HG02981 (cell line): ENCODE data around the gene UBTD2.
"Not testable (repeated sequence)": the region's sequence is repeated elsewhere in the genome, so short reads cannot be mapped to it uniquely, and the experiment has no call there.

Experiments used
- ATAC-seq: cut with Tn5 transposase; IDR thresholded peaks from one replicate; pipeline ENCODE4 v1.9.1; 2021; ENCODE audit warnings: mild to moderate bottlenecking, moderate library complexity; ENCODE audit not compliant: unreplicated experiment

The UBTD2 gene

GRCh38 chr5:172293054-172293744 is 9.6 kb upstream of the UBTD2 start:
- ATAC-seq: peak; percentile 98

GRCh38 chr5:172291837-172292236 is 8.3 kb upstream of the UBTD2 start:
- ATAC-seq: not testable (repeated sequence)

- no peak for ATAC-seq
These were observed 4.9 kb upstream of the UBTD2 start for GRCh38 chr5:172288465-172288864.

DNA sequence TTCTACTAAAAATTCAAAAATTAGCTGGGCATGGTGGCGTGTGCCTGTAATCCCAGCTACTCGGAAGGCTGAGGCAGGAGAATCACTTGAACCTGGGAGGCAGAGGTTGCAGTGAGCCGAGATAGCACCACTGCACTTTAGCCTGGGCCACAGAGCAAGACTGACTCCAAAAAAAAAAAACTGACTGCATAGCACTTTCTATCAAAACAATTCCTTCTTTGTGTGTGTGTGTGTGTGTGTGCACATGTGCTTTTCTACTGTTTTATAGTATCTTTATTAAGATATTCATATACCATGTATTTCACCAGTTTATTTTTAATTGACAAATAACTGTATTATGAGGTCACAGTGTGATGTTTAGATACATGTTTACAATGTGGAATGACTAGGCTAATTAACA is 3.6 kb upstream of the UBTD2 start:
- not testable (repeated sequence) for ATAC-seq

DNA sequence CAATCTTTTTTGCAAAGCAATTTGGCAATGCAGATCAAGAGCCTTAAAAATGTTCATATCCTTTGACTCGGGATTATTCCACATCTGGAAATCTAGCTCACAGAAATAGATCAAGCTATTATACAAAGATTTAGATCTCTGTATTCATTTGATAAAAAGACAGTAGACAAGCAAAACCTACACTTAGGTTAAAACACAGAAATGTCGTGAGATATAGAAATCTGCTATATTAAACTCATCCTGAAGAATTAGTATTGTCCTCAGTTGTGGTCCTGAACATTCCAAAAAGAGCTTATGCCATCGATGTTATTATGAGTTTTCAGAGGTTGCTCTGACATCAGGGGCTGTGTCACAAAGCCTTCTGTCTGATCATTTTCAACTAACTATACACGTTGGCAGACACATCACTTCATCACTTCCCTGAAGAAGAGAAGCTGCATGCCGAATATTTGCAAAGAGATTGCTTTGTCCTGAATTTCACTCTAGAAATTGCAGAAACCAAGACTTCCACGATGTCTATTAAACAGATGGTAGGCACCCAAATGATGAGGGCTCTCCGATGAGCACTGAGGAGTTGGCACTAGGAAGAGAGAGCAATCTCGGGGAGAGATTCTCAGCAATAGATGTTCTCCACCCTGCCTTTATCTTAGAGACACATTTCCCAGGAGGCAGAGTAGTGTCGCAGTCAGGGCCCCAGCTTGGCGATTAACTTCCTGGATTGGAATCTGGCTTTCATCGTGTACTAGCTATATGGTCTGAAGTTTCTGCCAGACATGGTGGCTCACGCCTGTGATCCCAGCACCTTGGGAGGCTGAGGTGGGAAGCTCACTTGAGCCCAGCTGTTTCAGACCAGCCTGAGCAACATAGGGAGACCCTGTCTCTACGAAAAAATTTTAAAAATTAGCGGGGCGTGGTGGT is 1.9 kb upstream of the UBTD2 start:
- ATAC-seq: no peak

GRCh38 chr5:172284611-172284980 is 1.0 kb upstream of the UBTD2 start:
- no peak for ATAC-seq

GRCh38 chr5:172283862-172284610 is 472 bp upstream of the UBTD2 start:
- peak; percentile 79 for ATAC-seq

DNA sequence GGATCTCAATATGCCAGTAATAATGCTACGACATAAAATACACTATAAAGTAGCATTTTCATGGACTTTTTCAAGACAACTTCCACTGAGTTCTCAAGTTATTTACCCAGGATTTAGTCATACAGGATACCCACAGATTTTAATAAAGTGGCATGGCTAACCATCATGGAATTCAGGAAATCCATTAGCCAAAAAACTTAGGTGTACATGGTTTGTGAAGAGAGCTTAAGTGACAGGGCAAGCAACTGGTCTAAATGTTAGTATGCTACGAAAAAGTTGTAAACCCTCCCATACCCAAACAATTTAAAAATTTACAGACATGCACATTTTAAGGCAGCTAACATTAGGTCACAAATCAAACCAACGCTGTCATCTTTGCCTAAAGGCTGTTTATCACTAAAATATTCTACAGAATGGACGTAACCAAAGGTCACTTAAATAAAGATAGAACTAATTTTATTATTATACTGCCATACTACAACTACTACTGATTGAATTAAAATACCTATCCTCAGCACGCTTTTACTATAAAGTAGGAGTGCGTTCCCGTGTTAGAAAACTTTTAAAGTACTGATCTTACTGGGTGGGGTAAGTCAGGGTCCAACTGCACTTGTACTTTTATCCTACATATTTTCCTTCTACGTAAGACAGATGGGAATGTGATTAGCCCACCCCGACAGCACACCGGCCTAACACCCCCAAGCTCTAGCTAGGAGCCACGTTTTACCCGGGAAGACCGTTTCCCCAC is 1.1 kb downstream of the UBTD2 start:
- no peak for ATAC-seq

- ATAC-seq: no peak
These were observed 2.2 kb downstream of the UBTD2 start for GRCh38 chr5:172281346-172281745.

DNA sequence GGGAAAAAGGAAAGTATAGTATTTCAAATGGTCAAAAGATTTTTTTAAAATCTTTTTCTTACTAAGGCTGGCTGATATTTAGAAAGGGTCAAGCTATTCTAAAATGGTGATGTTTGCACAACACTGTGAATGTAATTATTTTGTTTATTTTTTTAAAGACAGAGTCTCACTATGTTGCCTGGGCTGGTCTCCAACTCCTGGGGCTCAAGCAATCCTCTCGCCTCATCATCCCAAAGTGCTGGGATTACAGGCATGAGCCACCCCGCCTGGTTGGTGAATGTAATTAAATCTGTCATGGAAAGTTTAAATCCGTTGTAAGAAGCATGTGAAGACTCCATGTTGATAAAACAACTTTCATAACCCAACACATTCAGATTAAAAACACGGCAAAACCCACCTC is 2.6 kb downstream of the UBTD2 start:
- ATAC-seq: no peak

DNA sequence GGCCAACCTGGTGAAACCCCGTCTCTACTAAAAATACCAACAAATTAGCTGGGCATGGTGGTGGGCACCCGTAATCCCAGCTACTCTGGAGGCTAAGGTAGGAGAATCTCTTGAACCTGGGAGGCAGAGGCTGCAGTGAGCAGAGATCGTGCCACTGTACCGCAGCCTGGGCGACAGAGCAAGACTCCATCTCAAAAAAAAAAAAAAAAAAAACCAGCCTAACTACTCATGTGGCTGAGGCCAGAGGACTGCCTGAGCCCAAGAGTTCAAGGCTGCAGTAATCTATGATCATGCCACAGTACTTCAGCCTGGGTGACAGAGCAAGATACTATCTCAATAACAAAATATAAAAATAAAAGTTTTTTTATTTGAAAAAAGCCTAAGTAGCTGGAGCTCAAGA is 3.2 kb downstream of the UBTD2 start:
- no peak for ATAC-seq

GRCh38 chr5:172278356-172278755 is 5.2 kb downstream of the UBTD2 start:
- ATAC-seq: no peak

DNA sequence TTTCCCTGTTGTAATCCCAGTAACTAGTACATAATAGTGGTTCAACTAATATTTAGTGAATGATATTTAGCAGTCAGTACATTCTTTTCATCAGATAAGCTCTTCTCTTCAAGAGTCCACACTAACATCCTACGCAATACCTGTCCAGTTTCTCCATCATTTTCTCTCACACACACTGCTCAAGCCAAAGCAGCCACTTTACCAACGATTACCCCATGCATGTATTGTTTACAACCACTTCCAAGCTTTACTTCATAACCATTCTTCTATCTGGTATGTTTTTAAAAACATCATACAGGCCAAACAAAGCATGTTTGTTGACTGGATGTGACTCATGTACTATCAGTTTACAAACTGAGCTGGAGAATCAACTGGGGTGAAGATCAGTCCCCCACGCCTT is 7.3 kb downstream of the UBTD2 start:
- no peak for ATAC-seq

DNA sequence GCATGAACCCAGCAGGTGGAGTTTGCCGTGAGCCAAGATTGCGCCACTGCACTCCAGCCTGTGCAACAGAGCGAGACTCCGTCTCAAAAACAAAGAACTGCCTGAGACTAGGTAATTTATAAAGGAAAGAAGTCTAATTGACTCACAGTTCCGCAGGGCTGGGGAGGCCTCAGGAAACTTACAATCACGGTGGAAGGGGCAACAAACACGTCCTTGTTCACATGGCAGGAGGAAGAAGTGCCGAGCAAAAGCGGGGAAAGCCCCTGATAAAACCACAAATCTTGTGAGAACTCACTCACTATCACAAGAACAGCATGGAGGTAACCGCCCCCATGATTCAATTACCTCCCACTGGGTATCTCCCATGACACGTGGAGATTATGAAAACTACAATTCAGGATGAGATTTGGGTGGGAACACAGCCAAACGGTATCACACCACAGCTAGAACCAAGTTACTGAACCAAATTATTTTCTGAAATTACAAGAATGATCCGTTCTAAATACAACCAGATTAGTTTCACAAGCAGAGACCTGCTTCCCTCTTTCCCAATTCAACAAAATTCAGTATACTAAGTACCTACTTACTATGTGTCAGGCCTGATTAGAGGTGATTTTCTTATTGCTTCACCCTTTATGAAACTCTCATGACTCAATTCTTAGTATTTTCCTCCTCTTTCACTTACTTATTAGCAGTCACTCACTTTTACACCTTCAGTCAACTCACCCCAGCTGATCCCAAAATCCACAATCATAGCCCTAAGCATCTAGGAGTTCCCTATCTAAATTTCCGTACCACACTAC is 8.4 kb downstream of the UBTD2 start:
- peak; percentile 59 for ATAC-seq

- no peak for ATAC-seq
These were observed 15.6 kb downstream of the UBTD2 start for GRCh38 chr5:172267943-172268342.

GRCh38 chr5:172266676-172267092 is 16.9 kb downstream of the UBTD2 start:
- no peak for ATAC-seq

DNA sequence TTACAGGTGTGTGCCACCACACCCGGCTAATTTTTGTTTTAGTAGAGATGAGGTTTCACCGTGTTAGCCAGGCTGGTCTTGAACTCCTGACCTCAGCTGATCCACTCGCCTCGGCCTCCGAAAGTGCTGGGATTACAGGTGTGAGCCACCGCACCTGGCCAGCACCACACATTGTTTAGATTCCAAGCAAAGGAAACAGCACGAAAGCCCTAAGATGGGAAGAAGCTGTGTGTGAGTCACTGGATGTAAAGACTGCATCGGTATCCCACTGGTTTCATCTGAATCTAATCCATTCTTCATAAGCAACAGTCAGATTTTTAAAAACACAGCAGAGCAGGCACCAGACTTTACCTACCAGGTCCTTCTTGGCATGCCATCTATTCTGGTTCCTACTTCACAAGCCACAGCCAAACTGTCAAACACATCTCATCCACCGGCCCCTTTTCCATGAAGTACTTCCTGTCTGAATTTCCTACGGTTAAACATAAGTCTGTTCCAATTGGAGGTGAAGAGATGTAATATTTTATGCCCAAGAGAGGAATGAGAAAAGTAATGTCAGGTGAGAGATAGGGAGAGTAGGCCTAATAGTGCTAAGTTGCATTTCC is 17.4 kb downstream of the UBTD2 start:
- no peak for ATAC-seq

DNA sequence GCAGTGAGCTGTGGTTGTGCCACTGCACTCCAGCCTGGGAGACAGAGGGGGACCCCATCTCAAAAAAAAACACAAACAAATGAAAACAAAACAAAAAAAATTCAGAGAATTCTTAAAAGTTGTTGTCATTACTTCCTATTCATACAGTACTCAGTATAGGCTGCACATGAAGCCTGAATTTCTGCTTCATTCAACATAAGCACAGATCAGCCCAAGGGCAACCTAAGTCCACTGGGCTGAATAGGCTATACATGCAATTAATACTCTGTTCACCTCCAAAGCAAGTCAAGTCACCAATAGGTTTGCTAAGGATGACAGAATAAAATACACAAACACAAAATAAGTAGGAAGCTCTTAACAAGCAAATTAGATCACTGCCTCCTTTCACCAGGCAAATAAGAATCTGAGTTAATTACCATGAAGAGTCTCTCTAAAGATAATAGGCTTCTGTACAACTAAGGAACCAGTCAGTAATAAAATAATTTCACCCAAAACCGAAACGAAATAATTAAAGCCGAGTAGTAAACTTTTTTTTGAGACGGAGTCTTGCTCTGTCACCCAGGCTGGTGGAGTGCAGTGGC is 18.7 kb downstream of the UBTD2 start:
- ATAC-seq: no peak

DNA sequence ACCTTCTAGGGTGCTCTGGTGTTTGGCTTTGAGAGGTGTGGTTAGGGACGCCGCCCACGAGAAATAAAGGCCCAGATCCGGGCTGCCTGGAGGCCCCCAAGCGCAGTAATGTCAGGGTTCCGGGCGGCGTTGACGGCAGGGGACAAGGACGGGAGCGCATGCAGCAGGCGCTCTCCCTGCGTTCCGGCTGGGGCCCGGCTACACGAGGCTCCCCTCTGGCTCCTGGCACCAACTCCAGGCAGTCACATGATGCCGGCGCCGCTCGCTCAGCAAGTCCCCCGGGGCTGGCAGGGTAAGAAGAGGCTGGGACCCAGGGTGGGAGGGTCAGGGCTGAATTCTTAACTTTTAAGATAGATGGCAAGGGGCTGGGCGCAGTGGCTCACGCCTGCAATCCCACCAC is 28.1 kb downstream of the UBTD2 start:
- no peak for ATAC-seq
